BLaER1 (cell line): ENCODE results near the gene ISG15.
"Not testable (repeated sequence)": the region's sequence is repeated elsewhere in the genome, so short reads cannot be mapped to it uniquely, and the experiment has no call there.

Experiments
- H3K27ac ChIP-seq: shearing (Covaris generic); formaldehyde crosslinking; 2 replicates; pipeline ENCODE4 v1.8.1; 2022
- H3K27me3 ChIP-seq: shearing (Covaris generic); formaldehyde crosslinking; 2 replicates; pipeline ENCODE4 v1.8.1; 2022
- H3K36me3 ChIP-seq: shearing (Covaris generic); formaldehyde crosslinking; 2 replicates; pipeline ENCODE4 v1.8.1; 2022
- H3K4me1 ChIP-seq: shearing (Covaris generic); formaldehyde crosslinking; 2 replicates; pipeline ENCODE4 v1.8.1; 2022
- H3K4me2 ChIP-seq: shearing (Covaris generic); formaldehyde crosslinking; 2 replicates; pipeline ENCODE4 v1.8.1; 2022
- H3K4me3 ChIP-seq: shearing (Covaris generic); formaldehyde crosslinking; 2 replicates; pipeline ENCODE4 v1.8.1; 2022
- H3K9ac ChIP-seq: shearing (Covaris generic); formaldehyde crosslinking; 2 replicates; pipeline ENCODE4 v1.8.1; 2022
- H3K9me3 ChIP-seq: shearing (Covaris generic); formaldehyde crosslinking; 2 replicates; pipeline ENCODE4 v1.8.1; 2022
- H4K20me1 ChIP-seq: shearing (Covaris generic); formaldehyde crosslinking; 2 replicates; pipeline ENCODE4 v1.8.1; 2022
- Cebpa-rat ChIP-seq: shearing (Covaris generic); IDR thresholded peaks from 2 replicates; pipeline ENCODE4 v1.8.1; 2022

Gene ISG15

GRCh38 chr1:975365-975764, 37.9 kb upstream of the ISG15 start:
- Histone ChIP-seq H3K4me1 (peaks cover 14% of the 10 kb centered on the region), H4K20me1 (no peaks in the 10 kb centered on the region), H3K36me3 (no peaks in the 10 kb centered on the region), H3K27me3 (peaks cover 51% of the 10 kb centered on the region), H3K4me3 (no peak overlapping the region), H3K27ac (no peak overlapping the region), H3K9me3 (no peaks in the 10 kb centered on the region), H3K4me2 (peak overlapping the region; percentile 70), H3K9ac (no peak overlapping the region)
- TF ChIP-seq Cebpa-rat, result no peak

GRCh38 chr1:975896-976683, 37.2 kb upstream of the ISG15 start:
- Histone ChIP-seq H3K36me3 (no peaks in the 10 kb centered on the region), H3K4me1 (peaks cover 14% of the 10 kb centered on the region), H3K4me2 (peak overlapping the region; percentile 70), H3K9ac (no peak overlapping the region), H4K20me1 (no peaks in the 10 kb centered on the region), H3K27me3 (peaks cover 44% of the 10 kb centered on the region), H3K9me3 (no peaks in the 10 kb centered on the region), H3K27ac (no peak overlapping the region), H3K4me3 (no peak overlapping the region)
- no peak for TF ChIP-seq Cebpa-rat

GRCh38 chr1:976791-977190, 36.5 kb upstream of the ISG15 start:
- not testable (repeated sequence) for H3K27ac ChIP-seq, H3K9me3 ChIP-seq, H3K9ac ChIP-seq, H3K4me2 ChIP-seq, H3K4me3 ChIP-seq, H4K20me1 ChIP-seq, H3K36me3 ChIP-seq
- Histone ChIP-seq H3K4me1 (peaks cover 19% of the 10 kb centered on the region), H3K27me3 (peaks cover 42% of the 10 kb centered on the region)

- H3K4me3 ChIP-seq, result no peak overlapping the region
- peaks cover 38% of the 10 kb centered on the region for H3K27me3 ChIP-seq
- peaks cover 26% of the 10 kb centered on the region for H3K4me1 ChIP-seq
- no peaks in the 10 kb centered on the region for H3K9me3 ChIP-seq
- no peaks in the 10 kb centered on the region for H3K36me3 ChIP-seq
- no peak overlapping the region for H3K9ac ChIP-seq
- no peaks in the 10 kb centered on the region for H4K20me1 ChIP-seq
- no peak for TF ChIP-seq Cebpa-rat
- H3K27ac ChIP-seq, result no peak overlapping the region
- H3K4me2 ChIP-seq, result no peak overlapping the region
Observed at GRCh38 chr1:978069-978834, 35.0 kb upstream of the ISG15 start.

- Histone ChIP-seq H3K9ac (no peak overlapping the region), H3K27ac (no peak overlapping the region), H3K36me3 (no peaks in the 10 kb centered on the region), H3K27me3 (peaks cover 37% of the 10 kb centered on the region), H3K4me1 (peaks cover 26% of the 10 kb centered on the region), H3K4me2 (no peak overlapping the region), H4K20me1 (no peaks in the 10 kb centered on the region), H3K4me3 (no peak overlapping the region), H3K9me3 (no peaks in the 10 kb centered on the region)
- no peak for TF ChIP-seq Cebpa-rat
Observed at GRCh38 chr1:978835-979743, 34.2 kb upstream of the ISG15 start.

GRCh38 chr1:979744-980072, 33.6 kb upstream of the ISG15 start:
- H3K27me3 ChIP-seq, result peaks cover 34% of the 10 kb centered on the region
- no peak overlapping the region for H3K9ac ChIP-seq
- H3K4me1 ChIP-seq, result peaks cover 26% of the 10 kb centered on the region
- H3K4me2 ChIP-seq, result no peak overlapping the region
- H3K36me3 ChIP-seq, result no peaks in the 10 kb centered on the region
- no peak overlapping the region for H3K4me3 ChIP-seq
- no peaks in the 10 kb centered on the region for H3K9me3 ChIP-seq
- no peak for TF ChIP-seq Cebpa-rat
- H4K20me1 ChIP-seq, result no peaks in the 10 kb centered on the region
- no peak overlapping the region for H3K27ac ChIP-seq

GRCh38 chr1:980137-980571, 33.1 kb upstream of the ISG15 start:
- TF ChIP-seq Cebpa-rat, result no peak
- H3K9ac ChIP-seq, result no peak overlapping the region
- no peaks in the 10 kb centered on the region for H4K20me1 ChIP-seq
- H3K4me3 ChIP-seq, result no peak overlapping the region
- no peaks in the 10 kb centered on the region for H3K9me3 ChIP-seq
- no peak overlapping the region for H3K27ac ChIP-seq
- peaks cover 26% of the 10 kb centered on the region for H3K4me1 ChIP-seq
- no peak overlapping the region for H3K4me2 ChIP-seq
- peaks cover 36% of the 10 kb centered on the region for H3K27me3 ChIP-seq
- H3K36me3 ChIP-seq, result no peaks in the 10 kb centered on the region

GRCh38 chr1:980602-981395, 32.5 kb upstream of the ISG15 start:
- H3K9ac ChIP-seq, result no peak overlapping the region
- H3K27me3 ChIP-seq, result peaks cover 36% of the 10 kb centered on the region
- H3K4me3 ChIP-seq, result no peak overlapping the region
- H3K36me3 ChIP-seq, result no peaks in the 10 kb centered on the region
- no peak overlapping the region for H3K27ac ChIP-seq
- no peaks in the 10 kb centered on the region for H4K20me1 ChIP-seq
- peaks cover 19% of the 10 kb centered on the region for H3K4me1 ChIP-seq
- no peaks in the 10 kb centered on the region for H3K9me3 ChIP-seq
- no peak overlapping the region for H3K4me2 ChIP-seq
- no peak for TF ChIP-seq Cebpa-rat

- no peaks in the 10 kb centered on the region for H3K36me3 ChIP-seq
- H3K4me2 ChIP-seq, result peak overlapping the region; percentile 70
- H4K20me1 ChIP-seq, result no peaks in the 10 kb centered on the region
- H3K4me3 ChIP-seq, result no peak overlapping the region
- no peaks in the 10 kb centered on the region for H3K9me3 ChIP-seq
- H3K4me1 ChIP-seq, result peaks cover 13% of the 10 kb centered on the region
- H3K27ac ChIP-seq, result no peak overlapping the region
- H3K27me3 ChIP-seq, result peaks cover 37% of the 10 kb centered on the region
- TF ChIP-seq Cebpa-rat, result no peak
- H3K9ac ChIP-seq, result 0 out of 2 replicates have a peak overlapping the region, but pooled peaks have one; percentile 2
Observed at GRCh38 chr1:981491-981954, 31.8 kb upstream of the ISG15 start.
